Measurements from ENCODE around the gene SPIRE1. TPM values are rescaled to one million over a fixed set of nuclear protein-coding genes. Genes with fewer than 3 reads are reported as not detected.

The SPIRE1 gene
- total RNA-seq, 1 experiment from 2014 or later, result 16.6 TPM

GRCh38 chr18:12518326-12518725 is 139.6 kb downstream of the SPIRE1 start:
- no peaks in the 10 kb centered on the region; a peak in 1 of 7 replicates for H3K36me3 Mint-ChIP-seq (ENCODE audit: insufficient read depth in 1 of 3, low read depth in 3 of 3)
- no peak overlapping the region for H3K27ac ChIP-seq (ENCODE audit: insufficient read length, low read depth, low read length)
- no peak overlapping the region for H2BK20ac ChIP-seq (ENCODE audit: low read depth, low read length, poor library complexity, severe bottlenecking)
- H3K4me1 Mint-ChIP-seq, result peaks cover 3 to 16% of the 10 kb centered on the region in 2 experiments
- no peak overlapping the region for H2BK12ac ChIP-seq (ENCODE audit: insufficient read length, low read depth, low read length)
- no peaks in the 10 kb centered on the region for H3K9me3 Mint-ChIP-seq
- H2AFZ ChIP-seq (ENCODE audit: low read length), result no peak overlapping the region
- no peaks in the 10 kb centered on the region for H3K79me1 ChIP-seq (ENCODE audit: insufficient read depth, low read depth, low read length, poor library complexity, severe bottlenecking)
- no peak overlapping the region for H2BK5ac ChIP-seq (ENCODE audit: insufficient read length, low read length)
- H3K4me2 ChIP-seq (ENCODE audit: insufficient read depth, insufficient read length, low read length), result no peak overlapping the region
- H3K14ac ChIP-seq (ENCODE audit: insufficient read depth, low read length), result no peak overlapping the region
- H2AK5ac ChIP-seq (ENCODE audit: insufficient read length, low read length), result no peak overlapping the region
- no peak overlapping the region for H3T11ph ChIP-seq (ENCODE audit: low read length)
- H4K91ac ChIP-seq (ENCODE audit: insufficient read length, low read depth, low read length), result no peak overlapping the region
- WGBS (ENCODE audit: extremely low coverage, insufficient read length, low lambda C conversion rate), result no CpG with 5 or more reads among the region's 2 CpGs
- H3K9ac ChIP-seq (ENCODE audit: extremely low read depth, insufficient read length, low read length), result no peak overlapping the region
- H3K4ac ChIP-seq (ENCODE audit: low read depth, low read length), result no peak overlapping the region
- H3K23ac ChIP-seq (ENCODE audit: insufficient read length, low read depth, low read length), result no peak overlapping the region
- no peak overlapping the region for H3K27ac Mint-ChIP-seq
- no peaks in the 10 kb centered on the region for H3K27me3 ChIP-seq (ENCODE audit: insufficient read depth, low read length)
- no peaks in the 10 kb centered on the region for H3K9me3 ChIP-seq (ENCODE audit: control insufficient read depth, low read depth, low read length)
- no peak for DNase-seq
- H3K56ac ChIP-seq (ENCODE audit: insufficient read length, low read depth, low read length), result no peak overlapping the region
- no peaks in the 10 kb centered on the region for H3K27me3 Mint-ChIP-seq (ENCODE audit: low read depth)
- H4K8ac ChIP-seq (replicated peaks; ENCODE audit: insufficient read length, low read depth, low read length), result no peak overlapping the region
- H3K18ac ChIP-seq (ENCODE audit: insufficient read length, low read depth, low read length), result no peak overlapping the region
- H4K5ac ChIP-seq (ENCODE audit: insufficient read length, low read depth, low read length), result no peak overlapping the region
- no peaks in the 10 kb centered on the region for H3K23me2 ChIP-seq (ENCODE audit: insufficient read length, low read depth, low read length, poor library complexity, severe bottlenecking)
- no peak overlapping the region for H2BK120ac ChIP-seq (ENCODE audit: low read depth, low read length, poor library complexity, severe bottlenecking)
- H3K4me1 ChIP-seq (ENCODE audit: insufficient read depth, low read length), result no peaks in the 10 kb centered on the region
- no peak overlapping the region for H2BK15ac ChIP-seq (ENCODE audit: low read depth, low read length)
- no peaks in the 10 kb centered on the region for H3K79me2 ChIP-seq (ENCODE audit: insufficient read depth, low read length)
- H4K20me1 ChIP-seq (ENCODE audit: control insufficient read depth, insufficient read depth, insufficient read length), result no peaks in the 10 kb centered on the region
- no peak overlapping the region for H3K4me3 Mint-ChIP-seq
- TF ChIP-seq CTCF (conservative IDR thresholded peaks at IDR 0.05), result no peak

All from H9 (cell line).